Endothelial cell of umbilical vein (primary cell): Measurements from ENCODE around the gene PRR15. TPM values are rescaled to one million over a fixed set of nuclear protein-coding genes. Genes with fewer than 3 reads are reported as not detected.

Source experiments
- BruUV-seq: library from RNA; stranded (reverse); fragments of 400-500 nt; replicated peaks from 2 replicates; lab custom pipeline; 2021; lab: Mats Ljungman, UMichigan
- CTCF ChIA-PET: fragments of 300-600, 350-600 bp; sonication (Branson Sonifier 250); formaldehyde crosslinking; loops from one replicate; lab custom pipeline; 2021; ENCODE audit warnings: antibody characterized with exemption, inconsistent platforms; lab: Charles Lee
- POLR2A ChIA-PET: fragments of 300-600, 350-600 bp; sonication (Branson Sonifier 250); formaldehyde crosslinking; loops from one replicate; lab custom pipeline; 2021; ENCODE audit warnings: antibody characterized with exemption, inconsistent platforms; lab: Charles Lee
- DNase-seq: peaks from one replicate; pipeline ENCODE4 v3.0.0-alpha.2; 2011; ENCODE audit warnings: low read depth, low spot score
- FAIRE-seq: peaks from 2 replicates; lab custom pipeline; 2011; peaks lifted over from hg19 to GRCh38; lab: Jason Lieb, UNC
- H2AFZ ChIP-seq: 2 replicates; pipeline ENCODE4 v1.6.0; 2012; ENCODE audit warnings: low read depth, low read length, control low read depth, inconsistent platforms
- H3K27ac ChIP-seq: 2 replicates; pipeline ENCODE4 v1.5.1; 2011; ENCODE audit warnings: low read depth, mild to moderate bottlenecking, control low read depth, low read length, moderate library complexity; ENCODE audit not compliant: insufficient read depth
- H3K27me3 ChIP-seq, 2 experiments: 2 replicates each; pipeline versions ENCODE4 v1.6.0 to v1.6.1; 2011; ENCODE audit warnings: low read length in 2 of 2, mixed read lengths in 1 of 2; ENCODE audit not compliant: control insufficient read depth in 2 of 2, insufficient read depth in 2 of 2
- H3K36me3 ChIP-seq, 2 experiments: 2 replicates in 1 of 2; 3 replicates in 1 of 2; pipeline ENCODE4 v1.5.1; 2011; ENCODE audit warnings: low read length in 2 of 2, mild to moderate bottlenecking in 1 of 2, moderate library complexity in 1 of 2; ENCODE audit not compliant: control insufficient read depth in 2 of 2, insufficient read depth in 2 of 2; ENCODE audit errors: extremely low read depth in 1 of 2
- H3K4me1 ChIP-seq: 3 replicates; pipeline ENCODE4 v1.5.1; 2011; ENCODE audit warnings: mild to moderate bottlenecking, low read length; ENCODE audit not compliant: control insufficient read depth, insufficient read depth; ENCODE audit errors: extremely low read depth
- H3K4me2 ChIP-seq: 2 replicates; pipeline ENCODE4 v1.6.1; 2011; ENCODE audit warnings: low read length, control low read depth, mixed read lengths; ENCODE audit not compliant: insufficient read depth
- H3K4me3 ChIP-seq, 3 experiments: fragments of 200-600 bp in 1 of 3; sonication (generic), shearing (Covaris generic) in 1 of 3; replicated peaks in 1 of 3; 2 replicates each; pipeline ENCODE4 v1.5.1; 2011 to 2016; ENCODE audit warnings: control low read depth in 3 of 3, low read length in 3 of 3, mild to moderate bottlenecking in 2 of 3, inconsistent platforms in 1 of 3, low read depth in 1 of 3, moderate library complexity in 1 of 3; ENCODE audit not compliant: insufficient read depth in 1 of 3
- H3K79me2 ChIP-seq: 2 replicates; pipeline ENCODE4 v1.6.0; 2012; ENCODE audit warnings: low read length, inconsistent platforms; ENCODE audit not compliant: control insufficient read depth, insufficient read depth
- H3K9ac ChIP-seq: replicated peaks from 2 replicates; pipeline ENCODE3; 2011; ENCODE audit warnings: low read length, control low read depth; ENCODE audit not compliant: insufficient read depth; ENCODE audit errors: extremely low read depth
- H3K9me1 ChIP-seq: replicated peaks from 3 replicates; pipeline ENCODE4 v1.6.0; 2011; ENCODE audit warnings: mild to moderate bottlenecking, low read length; ENCODE audit not compliant: control insufficient read depth, insufficient read depth; ENCODE audit errors: extremely low read depth
- H3K9me3 ChIP-seq: replicated peaks from 2 replicates; pipeline ENCODE4 v1.5.1; 2012; ENCODE audit warnings: low read length, inconsistent platforms; ENCODE audit not compliant: control insufficient read depth, insufficient read depth
- H4K20me1 ChIP-seq: replicated peaks from 2 replicates; pipeline ENCODE3; 2011; ENCODE audit warnings: mild to moderate bottlenecking, low read length; ENCODE audit not compliant: control insufficient read depth, insufficient read depth; ENCODE audit errors: extremely low read depth
- EZH2 ChIP-seq: IDR thresholded peaks from 2 replicates; pipeline ENCODE4 v1.6.1; 2012; ENCODE audit warnings: borderline replicate concordance, low read depth, mild to moderate bottlenecking, moderate library complexity, low read length, inconsistent platforms; ENCODE audit not compliant: severe bottlenecking
- FOS ChIP-seq: IDR thresholded peaks from 2 replicates; pipeline ENCODE4 v1.6.1; 2011; ENCODE audit warnings: mild to moderate bottlenecking, low read length, moderate library complexity, borderline replicate concordance; ENCODE audit not compliant: insufficient read depth
- GATA2 ChIP-seq: IDR thresholded peaks from 2 replicates; pipeline ENCODE4 v1.7.0; 2011; ENCODE audit warnings: low read depth, mild to moderate bottlenecking, moderate library complexity, mixed read lengths, low read length; ENCODE audit not compliant: insufficient read length, insufficient read depth
- JUN ChIP-seq: IDR thresholded peaks from 2 replicates; pipeline ENCODE4 v1.6.1; 2011; ENCODE audit warnings: borderline replicate concordance, low read depth; ENCODE audit not compliant: insufficient read length, insufficient read depth
- MYC ChIP-seq: IDR thresholded peaks from one replicate; pipeline ENCODE4 v1.6.1; 2011; ENCODE audit warnings: mild to moderate bottlenecking, low read depth, low read length
- POLR2A ChIP-seq: IDR thresholded peaks from 2 replicates; pipeline ENCODE4 v1.6.1; 2012; ENCODE audit warnings: low read depth, mild to moderate bottlenecking, control low read depth, low read length
- POLR2AphosphoS5 ChIP-seq: IDR thresholded peaks from 2 replicates; pipeline ENCODE4 v1.6.1; 2012; ENCODE audit warnings: low read depth, mild to moderate bottlenecking, control low read depth, low read length, moderate library complexity; ENCODE audit not compliant: insufficient read depth
- dilution Hi-C: fragments of 300-500 bp; cut with MboI; formaldehyde crosslinking; loops from one replicate; pipeline ENCODE4 v1.15.0; 2019; ENCODE audit warnings: low sequenced_read_pairs; ENCODE audit not compliant: extremely low pct_ligation_motif_present
- intact Hi-C: fragments of 100-400 bp; cut with micrococcal nuclease; formaldehyde crosslinking; loops from one replicate; pipeline ENCODE4 v1.10.0; 2022
- polyA plus RNA-seq, 4 experiments: library from polyadenylated mRNA; depleted of rRNA in 3 of 4; stranded (reverse) in 3 of 4; unstranded in 1 of 4; fragments of >200 nt; gene quantifications; 2 replicates each; pipeline versions ENCODE4 v1.2.1 to v1.2.3, GENCODE V29; 2011 to 2012; ENCODE audit warnings: missing spikeins in 1 of 4
- total RNA-seq: library from RNA; stranded (reverse); gene quantifications from 2 replicates; pipeline ENCODE4 v1.2.3, GENCODE V29; 2021
- TF ChIP-seq, protein P1 (sequence below), 2 donors: IDR thresholded peaks; 1 replicate in 1 of 2; 2 replicates in 1 of 2; pipeline ENCODE4 v1.5.1; 2011; ENCODE audit warnings: low read length in 2 of 2, mild to moderate bottlenecking in 2 of 2, moderate library complexity in 2 of 2, control low read depth in 1 of 2, inconsistent platforms in 1 of 2, low read depth in 1 of 2; ENCODE audit not compliant: insufficient read depth in 1 of 2; ENCODE audit errors: extremely low read depth in 1 of 2
- TF ChIP-seq, protein P2 (sequence below): IDR thresholded peaks from 2 replicates; pipeline ENCODE4 v1.6.1; 2011; ENCODE audit not compliant: insufficient read depth, insufficient read length

PRR15 gene
- total and polyA plus RNA-seq, 2 donors (not counting 3 experiments of a cell fraction or from before 2014, with no cell fraction given), result 1.8 to 5.0 TPM

DNA sequence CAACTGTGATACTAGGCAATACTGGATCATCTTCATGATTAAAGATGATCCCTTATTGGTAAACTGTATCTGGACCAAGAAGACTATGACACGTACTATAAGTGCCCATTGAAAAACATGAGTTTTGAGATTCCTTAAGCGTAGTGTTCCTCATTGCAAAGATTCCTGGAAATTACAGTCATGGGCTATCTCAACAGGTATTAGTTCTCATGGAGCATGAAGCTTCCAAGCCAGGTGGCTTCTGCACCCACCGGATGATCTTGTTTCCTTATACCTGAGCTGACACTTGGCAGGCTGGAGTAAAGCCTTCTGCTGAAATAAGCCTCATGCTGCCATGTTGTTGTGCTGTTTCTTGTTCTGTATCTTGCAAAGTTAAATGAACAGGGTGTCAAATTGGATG, 8.6 kb upstream of the PRR15 start:
- ChIA-PET POLR2A (no interaction called here), CTCF (no interaction called here)
- H3K4me2 ChIP-seq, result no peak overlapping the region
- H2AFZ ChIP-seq, result no peak overlapping the region
- FAIRE-seq (no peak), DNase-seq (no peak)
- H3K27me3 ChIP-seq, result peaks cover 2 to 3% of the 10 kb centered on the region in 2 experiments
- no peaks in the 10 kb centered on the region for H3K9me1 ChIP-seq
- H3K4me3 ChIP-seq, result no peak overlapping the region
- H3K27ac ChIP-seq, result no peak overlapping the region
- TF ChIP-seq EZH2, result no peak
- TF ChIP-seq, protein P1, sequence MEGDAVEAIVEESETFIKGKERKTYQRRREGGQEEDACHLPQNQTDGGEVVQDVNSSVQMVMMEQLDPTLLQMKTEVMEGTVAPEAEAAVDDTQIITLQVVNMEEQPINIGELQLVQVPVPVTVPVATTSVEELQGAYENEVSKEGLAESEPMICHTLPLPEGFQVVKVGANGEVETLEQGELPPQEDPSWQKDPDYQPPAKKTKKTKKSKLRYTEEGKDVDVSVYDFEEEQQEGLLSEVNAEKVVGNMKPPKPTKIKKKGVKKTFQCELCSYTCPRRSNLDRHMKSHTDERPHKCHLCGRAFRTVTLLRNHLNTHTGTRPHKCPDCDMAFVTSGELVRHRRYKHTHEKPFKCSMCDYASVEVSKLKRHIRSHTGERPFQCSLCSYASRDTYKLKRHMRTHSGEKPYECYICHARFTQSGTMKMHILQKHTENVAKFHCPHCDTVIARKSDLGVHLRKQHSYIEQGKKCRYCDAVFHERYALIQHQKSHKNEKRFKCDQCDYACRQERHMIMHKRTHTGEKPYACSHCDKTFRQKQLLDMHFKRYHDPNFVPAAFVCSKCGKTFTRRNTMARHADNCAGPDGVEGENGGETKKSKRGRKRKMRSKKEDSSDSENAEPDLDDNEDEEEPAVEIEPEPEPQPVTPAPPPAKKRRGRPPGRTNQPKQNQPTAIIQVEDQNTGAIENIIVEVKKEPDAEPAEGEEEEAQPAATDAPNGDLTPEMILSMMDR (IDR thresholded peaks at IDR 0.05; ENCODE audit: extremely low read depth in 1 of 2, insufficient read depth in 1 of 2, low read depth in 1 of 2, low read length in 2 of 2), result no peak
- TF ChIP-seq POLR2AphosphoS5, result no peak
- TF ChIP-seq GATA2, result no peak
- TF ChIP-seq JUN, result no peak
- TF ChIP-seq, protein P2, sequence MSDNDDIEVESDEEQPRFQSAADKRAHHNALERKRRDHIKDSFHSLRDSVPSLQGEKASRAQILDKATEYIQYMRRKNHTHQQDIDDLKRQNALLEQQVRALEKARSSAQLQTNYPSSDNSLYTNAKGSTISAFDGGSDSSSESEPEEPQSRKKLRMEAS, result no peak
- TF ChIP-seq MYC, result no peak
- no peak for TF ChIP-seq POLR2A
- TF ChIP-seq FOS, result no peak
- H3K79me2 ChIP-seq, result no peaks in the 10 kb centered on the region
- no peak overlapping the region for H3K9ac ChIP-seq
- intact Hi-C loops (no loop called here), dilution Hi-C loops (no loop called here)
- H3K4me1 ChIP-seq, result no peaks in the 10 kb centered on the region
- BruUV-seq, result no TSS peak
- H3K36me3 ChIP-seq, result no peaks in the 10 kb centered on the region
- no peaks in the 10 kb centered on the region for H3K9me3 ChIP-seq
- no peaks in the 10 kb centered on the region for H4K20me1 ChIP-seq
